CMK (cell line): ENCODE measurements around the gene ANKRD7.
A peak's percentile ranks its signal among the peaks of the same experiment; 100 is the strongest.
"Not testable (repeated sequence)": the region's sequence is repeated elsewhere in the genome, so short reads cannot be mapped to it uniquely, and the experiment has no call there.

Source experiments
- DNase-seq: peaks from one replicate; pipeline ENCODE4 v3.0.0-alpha.2; 2010; ENCODE audit warnings: low read depth

ANKRD7 gene

GRCh38 chr7:118233799-118234198 is 9.3 kb downstream of the ANKRD7 start:
- no peak for DNase-seq

- no peak for DNase-seq
Observed at GRCh38 chr7:118239014-118239413, 14.5 kb downstream of the ANKRD7 start.

GRCh38 chr7:118240320-118240719 is 15.8 kb downstream of the ANKRD7 start:
- not testable (repeated sequence) for DNase-seq

GRCh38 chr7:118243695-118244094 is 19.2 kb downstream of the ANKRD7 start:
- no peak for DNase-seq

GRCh38 chr7:118245267-118246040 is 20.9 kb downstream of the ANKRD7 start:
- no peak for DNase-seq

- DNase-seq = no peak
Observed at GRCh38 chr7:118250860-118251494, 26.5 kb downstream of the ANKRD7 start.

GRCh38 chr7:118252087-118252486 is 27.6 kb downstream of the ANKRD7 start:
- DNase-seq = no peak

- DNase-seq = no peak
Observed at GRCh38 chr7:118259115-118259514, 34.6 kb downstream of the ANKRD7 start.

GRCh38 chr7:118264836-118265235 is 40.3 kb downstream of the ANKRD7 start:
- no peak for DNase-seq

- no peak for DNase-seq
Observed at GRCh38 chr7:118280319-118281012, 56.0 kb downstream of the ANKRD7 start.

- DNase-seq = no peak
Observed at GRCh38 chr7:118281196-118281595, 56.7 kb downstream of the ANKRD7 start.

- DNase-seq = no peak
Observed at GRCh38 chr7:118285358-118285757, 60.9 kb downstream of the ANKRD7 start.

- DNase-seq = no peak
Observed at GRCh38 chr7:118286131-118286530, 61.6 kb downstream of the ANKRD7 start.

- DNase-seq = peak; percentile 14
Observed at GRCh38 chr7:118288098-118288497, 63.6 kb downstream of the ANKRD7 start.

GRCh38 chr7:118289476-118289875 is 65.0 kb downstream of the ANKRD7 start:
- no peak for DNase-seq
